GM21381 (cell line): ENCODE measurements around the gene MYCBP2.
A peak's percentile ranks its signal among the peaks of the same experiment; 100 is the strongest.
"Not testable (repeated sequence)": the region's sequence is repeated elsewhere in the genome, so short reads cannot be mapped to it uniquely, and the experiment has no call there.

ENCODE experiments used
- ATAC-seq: cut with Tn5 transposase; IDR thresholded peaks from one replicate; pipeline ENCODE4 v1.9.1; 2021; ENCODE audit warnings: mild to moderate bottlenecking, moderate library complexity; ENCODE audit not compliant: unreplicated experiment

The MYCBP2 gene

DNA sequence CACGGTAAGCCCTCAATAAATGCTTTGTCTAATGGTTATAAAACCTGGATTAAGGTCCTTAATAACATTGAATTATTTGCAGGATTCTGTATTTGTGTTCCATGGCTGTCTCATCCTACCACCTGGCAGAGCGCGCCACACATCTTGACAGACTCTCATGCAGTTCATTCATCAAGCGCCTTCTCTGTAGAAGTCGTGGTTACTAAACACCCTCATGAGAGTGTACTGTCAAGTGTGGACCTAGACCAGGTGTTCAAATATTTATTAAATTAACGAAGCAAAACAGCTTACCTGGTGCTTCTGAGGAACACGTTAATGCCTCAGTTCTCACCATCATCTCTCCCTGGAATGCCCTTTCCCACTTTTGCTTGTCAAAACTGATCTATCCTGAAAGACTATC, 286.8 kb downstream of the MYCBP2 start:
- ATAC-seq, result no peak

DNA sequence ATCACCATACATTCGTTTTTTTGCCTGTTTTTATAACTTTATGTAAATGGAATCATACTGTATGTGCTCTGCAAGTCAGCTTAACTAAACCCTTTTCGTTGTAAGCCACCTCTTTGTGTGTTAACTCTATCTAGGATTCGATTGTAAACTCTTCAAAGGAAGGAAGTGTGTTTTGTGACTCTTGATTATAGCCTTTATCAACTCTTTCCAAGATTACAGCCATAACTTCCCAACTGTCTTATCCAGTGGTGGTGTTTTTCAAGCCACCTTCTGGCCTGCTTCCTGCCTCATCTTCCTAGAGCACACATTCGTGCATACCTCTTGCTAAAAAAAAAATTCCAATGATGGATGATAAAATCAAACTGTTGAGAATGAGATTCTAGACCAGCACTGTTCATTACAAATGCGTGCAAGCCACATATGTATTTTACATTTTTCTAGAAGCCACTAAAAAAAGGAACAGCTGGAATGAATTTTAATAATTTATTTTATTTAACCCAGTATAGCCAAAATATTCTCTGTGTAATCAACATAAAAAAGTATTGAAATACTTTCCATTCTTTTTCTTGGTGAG, 287.9 kb downstream of the MYCBP2 start:
- ATAC-seq, result no peak

DNA sequence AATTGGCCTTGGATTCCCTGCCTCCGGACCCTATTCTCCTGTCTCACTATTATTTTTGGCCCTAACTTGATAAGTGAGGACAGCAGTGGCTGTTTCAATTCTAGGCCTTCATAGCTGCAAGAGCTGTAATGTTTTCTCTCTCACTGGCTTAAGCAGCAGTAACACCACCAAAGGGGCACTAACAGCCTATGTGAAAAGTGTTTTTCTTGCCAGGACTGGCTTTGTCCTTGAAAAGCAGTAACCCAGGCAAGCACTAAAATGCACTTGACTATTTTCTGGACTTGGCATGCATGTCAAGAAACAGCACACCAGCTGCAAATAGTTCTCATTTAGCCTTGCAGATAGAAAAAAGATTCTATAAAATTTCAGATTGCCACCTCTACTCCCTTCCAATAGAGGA, 290.6 kb downstream of the MYCBP2 start:
- no peak for ATAC-seq

DNA sequence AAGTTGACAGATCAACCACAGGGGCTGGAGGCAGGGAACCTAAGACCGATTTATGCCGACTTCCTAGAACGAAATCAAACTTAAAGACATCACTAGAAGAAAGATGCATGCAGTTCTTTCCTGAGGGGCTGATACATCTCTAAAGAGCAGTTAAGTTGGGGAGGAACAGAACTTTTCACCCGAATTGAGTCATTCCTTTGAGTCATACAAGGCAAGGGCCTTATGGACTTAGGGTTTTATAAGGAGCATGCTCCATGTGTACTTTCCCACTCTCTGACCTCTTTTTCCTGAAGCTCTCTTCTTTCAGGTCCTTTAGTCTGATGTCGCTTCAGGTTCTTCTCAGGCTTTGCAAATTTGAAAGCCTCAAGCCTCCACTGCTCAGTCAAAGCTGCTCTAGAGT, 292.0 kb downstream of the MYCBP2 start:
- ATAC-seq, result no peak

DNA sequence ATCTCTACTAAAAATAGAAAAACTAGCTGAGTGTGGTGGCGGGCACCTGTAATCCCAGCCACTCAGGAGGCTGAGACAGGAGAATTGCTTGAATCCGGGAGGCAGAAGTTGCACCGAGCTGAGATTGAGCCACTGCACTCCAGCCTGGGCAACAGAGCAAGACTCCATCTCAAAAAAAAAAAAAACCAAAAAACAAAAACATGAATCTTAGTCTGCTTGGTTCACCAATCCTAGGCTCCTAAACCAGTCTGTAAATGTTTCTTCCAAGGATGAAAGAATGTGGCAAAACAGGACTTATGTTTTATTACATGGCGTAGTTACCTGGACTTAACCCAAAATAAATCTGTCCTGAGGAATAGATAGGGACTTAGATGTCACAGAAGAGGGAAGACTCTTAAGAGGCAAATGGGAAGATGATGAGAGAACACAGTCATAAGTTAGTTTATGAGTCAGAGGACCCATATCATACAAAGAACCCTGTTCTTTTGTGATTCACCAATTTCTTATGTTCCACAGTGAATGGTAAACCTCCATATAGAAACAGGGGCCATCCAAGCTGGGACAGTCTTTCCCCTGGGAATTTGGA, 293.1 kb downstream of the MYCBP2 start:
- no peak for ATAC-seq

DNA sequence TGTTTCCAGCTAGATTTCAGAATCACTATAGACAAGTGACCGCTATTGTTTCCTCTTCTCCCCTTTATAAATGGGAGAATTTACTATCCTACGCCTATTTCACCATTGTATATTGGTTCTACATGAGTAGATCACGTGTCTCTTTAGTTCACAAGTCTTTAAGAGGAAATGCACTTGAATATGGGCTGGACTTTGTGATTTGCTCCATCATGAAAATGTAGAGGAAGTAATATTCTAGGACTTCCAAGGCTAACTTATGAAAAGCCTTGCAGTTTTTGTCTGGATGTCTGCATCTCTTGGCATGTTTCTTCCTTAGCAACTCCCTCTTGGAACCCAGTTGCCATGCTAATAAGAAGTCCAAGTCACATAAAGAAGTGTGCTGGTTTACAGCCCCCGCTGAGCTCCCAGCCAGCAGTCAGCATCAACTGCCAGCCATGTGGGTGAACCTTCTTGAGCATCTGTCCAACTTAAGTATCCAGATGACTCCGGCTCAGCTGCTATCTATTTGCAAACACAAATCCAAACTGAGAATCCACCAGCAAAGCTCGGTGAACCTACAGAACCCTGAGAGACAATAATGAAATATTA, 295.1 kb downstream of the MYCBP2 start:
- ATAC-seq, result no peak

DNA sequence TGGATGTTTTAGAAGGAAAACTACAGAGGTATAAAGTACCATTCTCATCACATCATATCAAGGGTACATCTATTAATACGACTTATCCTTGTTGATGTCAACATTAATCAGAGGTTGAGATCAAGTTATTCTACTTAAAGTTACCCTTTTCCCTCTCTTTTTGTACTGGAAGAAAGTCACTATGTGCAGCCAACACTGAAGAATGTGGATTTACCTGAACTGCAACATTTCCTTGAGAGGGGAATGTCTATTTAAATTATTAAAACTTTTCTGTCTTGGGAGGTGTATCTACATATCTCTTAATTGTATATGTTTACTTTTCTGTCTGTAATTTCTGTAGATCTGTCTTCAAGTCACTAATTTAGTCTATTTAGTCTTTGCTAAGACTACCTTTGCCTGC, 297.5 kb downstream of the MYCBP2 start:
- ATAC-seq, result no peak

DNA sequence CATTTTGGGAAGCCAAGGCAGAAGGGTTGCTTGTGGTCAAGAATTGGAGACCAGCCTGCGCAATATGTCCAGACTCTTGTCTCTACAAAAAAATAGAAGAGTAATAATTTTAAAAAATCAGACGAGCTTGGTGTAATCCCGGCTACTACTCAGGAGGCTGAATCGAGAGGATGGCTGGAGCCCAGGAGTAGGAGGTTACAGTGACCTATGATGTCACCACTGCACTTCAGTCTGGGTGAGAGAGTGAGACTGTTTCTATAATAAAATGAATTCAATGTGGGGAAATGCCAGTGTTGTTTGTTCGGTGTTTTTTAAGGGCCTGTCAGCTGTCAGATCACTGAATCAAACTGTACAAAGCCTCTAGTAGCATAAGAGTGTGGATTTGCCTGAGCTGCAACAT, 298.7 kb downstream of the MYCBP2 start:
- ATAC-seq, result no peak

DNA sequence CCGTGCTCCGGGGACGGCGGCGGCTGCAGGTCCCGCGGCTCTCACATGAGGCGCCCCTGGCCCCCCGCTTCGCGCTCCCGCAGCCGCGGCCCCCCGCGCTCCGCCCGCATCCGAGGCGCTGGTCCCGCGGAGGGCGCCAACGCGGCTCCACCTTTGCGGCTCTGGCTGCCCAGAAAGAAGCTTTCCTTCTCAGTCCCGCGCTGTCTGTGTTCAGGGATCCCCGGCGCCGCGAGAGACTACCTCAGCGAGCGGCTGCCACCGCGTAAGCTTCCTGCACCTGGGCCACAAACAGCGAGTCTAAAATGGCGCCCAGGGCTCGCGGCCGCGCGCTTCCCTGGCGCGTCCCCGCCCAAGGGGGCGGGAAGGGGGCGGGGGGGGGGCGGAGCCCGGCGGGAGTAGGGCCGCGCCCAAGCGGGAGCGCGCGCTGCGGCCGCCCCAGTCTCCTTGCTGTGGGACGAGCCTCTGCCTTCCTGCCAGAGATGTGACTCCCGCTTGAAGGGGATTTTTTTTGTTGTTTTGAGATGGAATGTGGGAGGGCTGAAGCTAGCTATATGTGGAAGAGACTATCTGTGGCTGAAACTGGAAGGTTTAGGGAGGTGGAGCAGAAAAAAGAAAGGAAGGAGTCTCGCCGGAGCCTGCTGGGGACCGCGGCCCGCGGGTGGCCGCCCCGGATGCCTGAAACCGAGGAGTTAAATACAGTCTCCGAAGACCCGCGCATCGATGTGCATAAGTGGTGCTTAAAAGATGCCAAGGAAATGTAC, 299.9 kb downstream of the MYCBP2 start, which contains the start of gene FBXL3:
Gene FBXL3, minus strand, starts transcription at position 299 of the 761 bp plus-strand sequence. CDS start 5,299 bp downstream, outside the sequence.
- peak; percentile 58 for ATAC-seq

DNA sequence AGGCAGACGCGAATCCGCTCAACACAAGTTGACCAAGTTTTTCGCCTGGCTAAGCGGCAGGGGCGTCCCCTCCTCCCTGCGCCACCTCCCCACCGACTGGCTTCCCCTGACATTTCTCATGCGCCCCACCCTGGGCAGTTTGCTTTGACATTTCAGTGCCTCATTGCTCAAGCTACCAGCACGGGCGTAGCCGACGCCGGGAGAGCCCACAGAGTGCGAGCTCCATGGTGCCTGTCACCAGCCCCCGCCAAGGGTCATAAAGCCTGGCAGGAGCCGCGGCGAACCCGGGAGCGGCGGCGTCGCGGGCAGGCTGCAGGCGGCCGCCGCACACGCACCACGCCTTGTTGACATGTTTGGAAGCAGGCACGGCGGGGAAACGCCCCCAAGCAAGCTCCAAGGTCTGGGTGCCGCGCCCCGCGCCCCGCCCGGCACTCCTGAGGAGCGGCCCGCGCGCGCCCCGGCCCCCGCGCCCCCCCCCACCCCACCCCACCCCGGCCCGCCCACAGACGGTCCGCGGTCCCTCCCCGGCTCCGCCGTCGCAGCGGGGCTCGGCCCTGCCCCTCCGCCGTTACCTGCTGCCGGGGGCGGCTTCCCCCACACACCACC, 300.5 kb downstream of the MYCBP2 start:
- ATAC-seq, result peak; percentile 50

DNA sequence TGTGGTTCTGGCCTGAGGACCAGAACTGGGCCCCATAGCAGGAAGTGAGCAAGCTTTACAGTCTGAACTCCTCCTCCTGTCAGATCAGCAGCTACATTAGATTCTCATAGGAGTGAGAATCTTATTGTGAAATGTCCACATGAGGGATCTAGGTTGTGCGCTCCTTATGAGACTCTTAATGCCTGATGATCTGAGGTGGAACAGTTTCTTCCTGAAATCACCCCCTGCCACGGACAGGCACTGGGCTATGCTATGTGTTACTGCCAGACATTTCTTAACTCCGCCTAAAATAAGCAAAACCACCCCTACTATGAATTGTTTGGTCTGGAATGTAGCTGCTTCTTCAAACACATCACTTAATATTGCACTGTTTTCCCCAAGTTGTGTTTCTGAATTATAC, 304.6 kb downstream of the MYCBP2 start:
- ATAC-seq, result no peak

DNA sequence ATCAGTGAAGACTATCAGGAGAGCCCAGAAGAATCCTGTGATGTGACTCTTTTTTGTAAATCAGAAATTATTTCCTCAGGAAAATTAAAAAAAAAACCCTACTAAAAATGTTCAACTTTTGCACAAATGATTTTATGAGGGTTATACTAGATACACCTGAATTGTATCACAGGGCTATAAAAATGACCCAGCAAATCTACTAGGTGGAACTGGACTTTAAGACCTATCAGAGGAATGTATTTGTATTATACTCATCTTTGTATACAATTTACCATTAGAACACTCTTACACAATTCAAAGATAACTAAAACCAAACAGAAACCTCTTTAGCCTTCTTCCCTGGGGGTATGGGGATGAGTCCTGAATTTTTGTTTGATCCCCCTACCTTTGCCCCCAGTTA, 307.1 kb downstream of the MYCBP2 start:
- no peak for ATAC-seq

DNA sequence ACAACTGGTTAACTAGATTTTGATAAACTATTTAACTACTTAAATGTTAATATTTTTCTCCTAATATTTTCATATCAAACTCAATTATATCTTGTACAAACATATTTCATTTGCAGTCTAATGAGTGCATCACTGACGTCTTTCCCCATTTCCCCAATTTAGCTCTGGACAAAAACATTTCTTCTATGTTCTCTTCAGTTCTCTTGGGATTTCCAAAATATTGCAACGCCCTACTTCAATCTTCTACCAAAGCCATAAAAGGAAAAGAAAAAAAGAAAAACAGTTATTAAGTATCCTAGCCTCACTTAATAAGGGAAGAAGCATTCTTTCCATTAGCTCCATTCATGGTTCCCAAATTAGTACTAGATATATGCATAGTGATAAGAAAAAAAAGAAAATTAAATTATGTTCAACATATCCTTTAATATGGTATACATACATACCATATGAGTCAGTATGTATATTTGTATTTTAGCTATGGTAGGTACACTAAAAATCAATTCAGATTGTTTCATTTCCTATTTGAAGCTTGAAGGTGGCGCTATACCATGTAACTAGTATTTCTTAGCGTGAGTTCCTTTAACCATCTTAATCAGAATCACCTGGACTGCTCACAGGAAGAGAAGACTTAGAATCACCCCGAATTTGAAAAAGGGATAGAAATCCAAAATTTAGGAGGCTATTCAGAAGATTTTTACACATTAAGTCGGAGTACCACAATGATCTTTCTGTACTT, 309.8 kb downstream of the MYCBP2 start:
- no peak for ATAC-seq

DNA sequence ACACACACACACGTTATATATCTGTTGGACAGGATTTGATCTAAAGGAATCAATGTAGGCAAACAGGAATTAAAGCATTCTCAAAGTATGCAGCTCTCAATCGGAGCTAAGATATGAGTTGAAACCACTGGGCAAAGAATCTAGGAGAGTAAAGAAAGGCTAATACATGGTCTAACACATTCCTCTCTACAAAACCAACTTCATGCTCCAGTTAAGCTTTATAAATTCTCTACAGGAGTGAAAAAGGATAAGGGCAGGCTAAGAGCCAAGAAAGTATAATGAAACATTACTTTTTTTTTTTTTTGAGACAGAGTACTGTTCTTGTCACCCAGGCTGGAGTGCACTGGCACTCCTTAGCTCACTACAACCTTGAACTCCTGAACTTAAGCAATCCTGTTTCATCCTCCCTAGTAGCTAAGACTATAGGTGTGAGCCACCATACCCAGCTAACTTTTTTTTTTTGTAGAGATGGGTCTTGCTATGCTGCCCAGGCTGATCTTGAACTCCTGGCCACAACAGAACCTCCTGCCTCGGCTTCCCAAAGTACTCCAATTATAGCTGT, 310.6 kb downstream of the MYCBP2 start:
- no peak for ATAC-seq

DNA sequence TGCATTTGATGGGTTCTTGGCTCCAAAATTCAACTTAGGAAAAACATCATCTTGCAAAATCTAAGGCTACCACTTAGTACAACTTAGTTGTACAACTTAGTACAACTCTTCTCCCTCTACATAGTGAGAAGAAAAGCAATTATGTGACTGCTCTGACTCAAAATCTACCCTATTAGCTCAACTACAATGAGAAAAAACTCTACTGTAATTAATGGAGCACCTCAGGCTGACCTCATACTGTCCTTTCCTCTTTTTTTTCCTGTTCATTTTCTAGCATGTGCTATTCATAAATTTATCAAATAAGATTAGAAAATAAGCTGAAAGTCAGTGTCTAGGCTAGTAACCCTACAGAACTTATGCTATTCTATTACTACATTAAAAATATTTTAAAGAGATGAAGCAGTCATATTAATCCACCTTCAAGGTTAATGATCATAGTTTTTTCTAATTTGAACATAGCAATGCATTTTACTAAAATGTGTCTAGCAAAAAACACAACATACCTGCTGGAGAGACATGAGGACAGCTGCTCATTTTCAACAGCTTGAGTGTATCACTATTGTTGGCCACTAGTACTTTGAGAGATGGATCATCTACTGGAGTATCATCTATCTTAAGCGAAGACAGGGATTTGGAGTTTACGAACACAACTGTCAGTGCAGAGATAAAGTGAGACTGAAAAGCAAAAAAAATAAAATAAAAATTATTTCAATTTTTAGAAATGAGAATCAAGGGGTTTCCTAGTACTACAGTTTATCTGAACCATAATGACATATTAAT, 311.8 kb downstream of the MYCBP2 start:
- ATAC-seq, result no peak

DNA sequence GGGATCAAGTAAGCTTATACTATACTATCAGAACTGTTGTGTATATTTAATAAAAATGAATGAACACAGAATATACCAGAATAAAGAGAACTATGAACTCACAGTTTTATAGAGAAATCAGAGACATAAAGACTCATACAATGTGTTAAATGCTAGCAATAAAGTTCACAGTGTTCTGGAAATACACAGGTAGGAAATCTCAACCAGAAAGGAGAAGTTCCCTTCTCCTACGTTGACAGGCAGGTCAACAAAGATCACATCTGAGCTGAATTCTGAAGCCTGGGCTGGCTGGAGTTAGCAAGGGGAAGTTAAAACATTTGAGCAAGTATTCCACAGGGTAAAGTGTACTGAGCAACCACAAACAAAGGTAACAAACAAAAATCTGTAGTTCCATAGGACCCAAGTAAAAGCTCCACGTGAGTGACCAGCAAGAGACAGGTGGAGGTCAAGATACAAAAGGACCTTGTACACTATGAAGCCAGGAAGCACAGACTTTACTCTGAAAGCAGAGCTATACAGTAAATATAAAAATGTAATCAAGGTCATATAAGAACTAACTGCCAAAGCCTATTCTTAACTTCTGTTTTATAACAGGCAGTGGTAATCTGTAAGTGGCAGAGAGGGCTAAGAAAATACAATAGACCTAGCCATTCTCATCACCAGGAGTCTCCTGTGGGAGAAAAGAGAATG, 312.9 kb downstream of the MYCBP2 start:
- no peak for ATAC-seq

DNA sequence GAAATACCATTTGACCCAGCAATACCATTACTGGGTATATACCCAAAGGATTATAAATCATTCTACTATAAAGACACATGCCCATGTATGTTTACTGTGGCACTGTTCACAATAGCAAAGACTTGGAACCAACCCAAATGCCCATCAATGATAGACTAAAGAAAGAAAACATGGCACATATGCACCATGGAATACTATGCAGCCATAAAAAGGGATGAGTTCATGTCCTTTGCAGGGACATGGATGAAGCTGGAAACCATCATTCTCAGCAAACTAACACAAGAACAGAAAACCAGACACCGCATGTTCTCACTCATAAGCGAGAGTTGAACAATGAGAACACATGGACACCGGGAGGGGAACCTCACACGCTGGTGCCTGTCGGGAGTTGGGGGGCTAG, 317.2 kb downstream of the MYCBP2 start:
- not testable (repeated sequence) for ATAC-seq

DNA sequence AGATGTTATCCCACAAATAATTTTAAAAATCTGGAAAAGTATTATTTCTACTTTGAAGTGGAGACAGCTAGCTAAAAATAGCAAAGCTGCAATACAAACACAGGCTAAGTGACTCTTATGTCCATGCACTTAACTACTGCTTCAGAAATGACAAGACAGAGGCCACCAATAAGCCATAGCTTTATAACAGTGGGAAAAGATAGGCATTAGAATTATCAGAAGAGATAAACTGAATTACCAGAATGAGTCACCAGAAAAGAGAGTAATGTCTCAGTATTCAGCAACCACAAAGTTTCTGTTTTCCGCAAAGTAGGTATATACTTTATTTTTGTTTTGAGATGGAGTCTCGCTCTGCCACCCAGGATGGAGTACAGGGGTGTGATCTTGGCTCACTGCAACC, 317.9 kb downstream of the MYCBP2 start:
- no peak for ATAC-seq

DNA sequence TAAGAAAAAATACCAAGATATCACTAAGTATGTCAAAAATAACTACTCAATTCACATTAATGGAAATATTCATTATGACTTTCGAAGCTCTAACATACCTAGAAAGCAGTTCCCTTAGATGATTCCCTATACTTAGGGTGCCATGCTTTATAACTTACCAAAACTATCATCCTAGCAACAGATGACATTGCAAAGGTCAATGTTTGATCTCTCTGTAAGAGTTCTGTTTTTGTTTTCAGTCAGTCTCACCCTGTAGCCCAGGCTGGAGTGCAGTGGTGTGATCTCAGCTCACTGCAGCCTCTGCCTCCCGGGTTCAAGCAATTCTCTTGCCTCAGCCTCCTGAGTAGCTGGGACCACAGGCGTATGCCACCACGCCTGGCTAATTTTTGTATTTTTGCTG, 318.6 kb downstream of the MYCBP2 start:
- peak; percentile 50 for ATAC-seq
